Ramos (cell line): Measurements from ENCODE around the gene TMEM114.

Experiments used
- in situ Hi-C: fragments of 300-500 bp; cut with MboI; formaldehyde crosslinking; loops from one replicate; pipeline ENCODE4 v1.14.3; 2022; ENCODE audit warnings: low sequenced_read_pairs; ENCODE audit not compliant: unreplicated experiment

The TMEM114 gene

GRCh38 chr16:8611886-8612600, 21.7 kb upstream of the TMEM114 start:
- in situ Hi-C loops = no loop called here

- in situ Hi-C loops = no loop called here
Measured at GRCh38 chr16:8611122-8611521, 20.8 kb upstream of the TMEM114 start.

- in situ Hi-C loops = no loop called here
Measured at GRCh38 chr16:8607214-8607613, 16.9 kb upstream of the TMEM114 start.

- in situ Hi-C loops = no loop called here
Measured at GRCh38 chr16:8605554-8605953, 15.2 kb upstream of the TMEM114 start.

GRCh38 chr16:8600144-8600775, 9.9 kb upstream of the TMEM114 start:
- in situ Hi-C loops = no loop called here

GRCh38 chr16:8596581-8596980, 6.3 kb upstream of the TMEM114 start:
- in situ Hi-C loops = no loop called here

- in situ Hi-C loops = no loop called here
Measured at GRCh38 chr16:8595783-8596182, 5.5 kb upstream of the TMEM114 start.

- in situ Hi-C loops = no loop called here
Measured at GRCh38 chr16:8594149-8594666, 3.9 kb upstream of the TMEM114 start.

- in situ Hi-C loops = no loop called here
Measured at GRCh38 chr16:8591451-8591850, 1.1 kb upstream of the TMEM114 start.

GRCh38 chr16:8590811-8591210, 500 bp upstream of the TMEM114 start:
- in situ Hi-C loops = no loop called here

GRCh38 chr16:8589057-8589899, 1.0 kb downstream of the TMEM114 start:
- in situ Hi-C loops = no loop called here

- in situ Hi-C loops = no loop called here
Measured at GRCh38 chr16:8588682-8589056, 1.6 kb downstream of the TMEM114 start.

- in situ Hi-C loops = no loop called here
Measured at GRCh38 chr16:8587065-8587464, 3.2 kb downstream of the TMEM114 start.

- in situ Hi-C loops = no loop called here
Measured at GRCh38 chr16:8585857-8586256, 4.5 kb downstream of the TMEM114 start.

- in situ Hi-C loops = no loop called here
Measured at GRCh38 chr16:8585041-8585440, 5.3 kb downstream of the TMEM114 start.

GRCh38 chr16:8583732-8584131, 6.6 kb downstream of the TMEM114 start:
- in situ Hi-C loops = no loop called here

- in situ Hi-C loops = no loop called here
Measured at GRCh38 chr16:8583199-8583598, 7.1 kb downstream of the TMEM114 start.

- in situ Hi-C loops = no loop called here
Measured at GRCh38 chr16:8581831-8582580, 8.3 kb downstream of the TMEM114 start.

GRCh38 chr16:8579559-8579958, 10.8 kb downstream of the TMEM114 start:
- in situ Hi-C loops = no loop called here

GRCh38 chr16:8577678-8578304, 12.5 kb downstream of the TMEM114 start:
- in situ Hi-C loops = no loop called here
